ENCODE data around the gene NDUFB10.

GRCh38 chr16:1930338-1930720 is 29.0 kb upstream of the NDUFB10 start:
- TF ChIP-seq POLR2A (IDR thresholded peaks at IDR 0.05) (no peak), CTCF (IDR thresholded peaks at IDR 0.05) (no peak)
